GM03348 (cell line): Measurements from ENCODE around the gene TIAM2.

Experiments
- DNase-seq: peaks from one replicate; pipeline ENCODE4 v3.0.0; 2012; ENCODE audit warnings: low spot score

The TIAM2 gene

GRCh38 chr6:155064303-155064702 is 69.2 kb downstream of the TIAM2 start:
- DNase-seq = no peak

DNA sequence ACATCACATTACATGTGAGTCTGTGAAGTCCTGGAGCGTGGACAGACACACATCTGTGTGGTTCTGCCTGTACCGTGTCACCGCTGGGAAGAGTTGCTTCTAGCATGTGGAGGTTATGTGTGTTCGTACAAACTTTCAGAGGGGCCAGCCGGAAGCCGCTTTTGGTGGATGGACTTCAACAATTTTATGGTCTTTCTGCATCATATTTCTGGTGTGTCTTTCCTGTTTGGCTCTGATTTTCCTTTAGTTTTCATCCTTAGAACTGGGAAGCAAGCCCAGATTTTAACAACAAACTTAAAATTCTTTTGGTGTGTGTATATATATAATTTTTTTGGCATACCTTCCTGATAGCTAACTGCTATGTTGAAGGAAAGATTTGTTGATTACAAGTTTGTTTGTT is 71.2 kb downstream of the TIAM2 start:
- DNase-seq = peak; percentile 55

DNA sequence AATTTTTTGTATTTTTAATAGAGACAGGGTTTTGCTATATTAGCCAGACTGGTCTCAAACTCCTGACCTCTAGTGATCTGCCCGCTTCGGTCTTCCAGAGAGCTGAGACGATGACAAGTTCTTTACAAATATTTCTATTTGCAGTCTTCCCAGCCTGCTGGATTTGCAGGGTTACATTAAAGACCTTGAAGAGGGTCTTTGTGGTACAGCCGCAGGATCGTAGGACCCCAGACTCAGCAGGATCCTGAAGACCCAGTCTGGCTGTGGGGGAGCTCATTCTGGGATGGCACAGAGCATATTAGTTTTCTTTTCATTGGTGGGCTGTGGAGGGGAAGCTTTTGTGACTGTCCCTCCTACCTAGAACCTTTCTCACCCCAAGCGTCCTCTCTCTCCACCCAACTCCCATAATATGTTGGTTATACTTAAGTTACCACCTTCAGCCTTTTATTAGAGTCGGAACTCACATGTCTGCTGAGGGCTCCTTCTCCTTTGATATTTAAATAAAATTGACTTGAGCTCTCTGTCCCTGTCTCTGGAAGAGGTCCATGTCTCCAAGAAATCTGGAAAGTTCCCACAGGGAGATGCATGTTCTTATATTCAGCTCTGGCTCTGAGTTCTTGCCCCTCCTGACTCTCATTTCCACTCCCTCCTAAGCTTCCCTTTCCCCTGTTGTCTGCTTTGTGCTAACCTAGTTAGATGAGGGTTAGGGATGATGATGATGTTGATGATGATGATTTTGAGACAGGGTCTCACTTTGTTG is 72.0 kb downstream of the TIAM2 start:
- no peak for DNase-seq

- no peak for DNase-seq
Observed at GRCh38 chr6:155067956-155068615, 73.0 kb downstream of the TIAM2 start.

DNA sequence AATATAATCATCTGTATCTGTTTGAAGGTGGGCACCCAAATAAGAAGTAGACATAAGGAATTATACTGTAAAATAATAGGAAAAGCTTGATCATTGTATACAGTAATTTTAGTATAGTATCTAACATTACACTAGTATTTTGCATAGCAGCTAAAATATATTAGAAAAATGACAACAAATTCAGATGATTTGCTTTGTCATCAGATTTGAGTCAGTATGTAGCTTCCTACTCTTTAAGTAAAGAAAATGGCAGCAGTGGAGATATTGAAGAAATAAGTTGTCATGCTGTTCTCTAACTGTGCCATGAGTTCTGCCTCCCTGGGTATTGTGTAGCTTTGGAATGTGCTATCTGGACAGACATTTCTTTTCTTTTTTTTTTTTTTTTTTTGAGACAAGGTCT is 74.4 kb downstream of the TIAM2 start:
- no peak for DNase-seq

DNA sequence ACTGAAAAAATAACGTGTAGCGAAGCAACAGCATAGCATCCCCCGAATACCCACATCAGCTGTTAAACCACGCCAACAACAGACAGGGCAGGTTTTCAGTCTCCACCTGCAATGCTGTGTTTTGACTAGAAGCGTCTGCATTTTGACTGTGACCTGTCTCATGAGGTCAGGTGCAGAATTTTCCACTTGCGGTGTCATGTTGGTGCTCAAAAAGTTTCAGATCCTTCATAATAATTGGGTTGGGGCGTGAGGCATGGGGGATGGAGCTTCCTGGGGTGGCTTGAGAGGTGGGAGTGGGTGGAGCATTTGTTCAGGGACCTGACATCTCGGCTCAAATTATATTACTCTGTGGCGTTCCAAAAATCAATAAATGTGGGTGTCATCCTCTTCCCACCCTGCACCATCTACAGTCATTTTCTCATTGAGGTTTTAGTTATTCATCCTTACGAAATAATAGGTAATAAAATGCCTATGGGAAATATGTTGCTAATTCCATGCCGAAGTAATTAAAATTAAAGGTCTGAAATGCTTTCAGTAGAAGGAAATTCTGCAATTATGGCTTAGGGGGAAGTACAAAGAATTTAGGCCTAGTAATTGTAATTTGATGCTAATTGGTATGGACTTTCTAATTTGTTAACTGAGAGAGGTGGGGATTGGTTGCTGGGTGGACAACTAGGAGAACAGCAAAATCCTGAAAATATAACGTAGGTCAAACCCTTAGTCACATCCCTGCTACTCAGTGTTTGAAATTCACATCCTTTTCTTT is 81.0 kb downstream of the TIAM2 start:
- no peak for DNase-seq

DNA sequence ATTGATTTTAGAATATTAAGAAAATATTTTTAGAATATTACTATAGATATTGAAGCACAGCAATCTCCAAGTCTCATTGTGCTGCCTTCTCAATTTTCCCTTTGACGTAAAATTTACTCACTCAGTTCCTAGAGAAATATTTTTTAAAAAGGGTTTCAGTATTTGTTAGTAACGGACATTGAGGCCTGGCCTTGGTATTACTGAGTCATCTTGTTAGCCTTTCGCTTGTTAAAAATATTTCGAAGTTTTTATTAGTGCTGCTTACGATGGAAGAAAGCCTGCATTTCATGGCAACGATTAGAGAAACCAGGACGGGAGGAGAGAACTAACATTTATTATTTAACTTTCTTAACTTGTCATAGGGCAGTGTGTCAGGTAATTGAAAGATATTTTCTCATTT is 82.2 kb downstream of the TIAM2 start:
- peak; percentile 59 for DNase-seq

DNA sequence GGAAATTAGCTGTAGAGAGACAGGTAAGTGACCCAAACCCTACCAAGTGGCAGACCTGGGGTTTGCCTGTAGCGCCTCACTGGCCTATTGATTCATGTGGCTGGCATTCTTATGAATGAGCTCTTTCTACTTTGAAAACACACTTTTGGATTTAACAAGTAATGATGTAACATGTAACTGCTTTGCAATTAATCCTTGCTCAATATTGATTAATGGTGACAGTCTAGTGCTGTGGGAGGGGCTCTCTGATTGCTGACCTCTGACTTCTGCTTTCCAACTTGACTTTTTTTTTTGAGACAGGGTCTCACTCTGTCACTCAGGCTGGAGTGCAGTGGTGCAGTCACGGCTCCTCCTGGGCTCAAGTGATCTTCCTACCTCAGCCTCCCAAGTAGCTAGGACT is 82.7 kb downstream of the TIAM2 start:
- peak; percentile 23 for DNase-seq

- peak; percentile 16 for DNase-seq
Observed at GRCh38 chr6:155078331-155078745, 83.2 kb downstream of the TIAM2 start.

DNA sequence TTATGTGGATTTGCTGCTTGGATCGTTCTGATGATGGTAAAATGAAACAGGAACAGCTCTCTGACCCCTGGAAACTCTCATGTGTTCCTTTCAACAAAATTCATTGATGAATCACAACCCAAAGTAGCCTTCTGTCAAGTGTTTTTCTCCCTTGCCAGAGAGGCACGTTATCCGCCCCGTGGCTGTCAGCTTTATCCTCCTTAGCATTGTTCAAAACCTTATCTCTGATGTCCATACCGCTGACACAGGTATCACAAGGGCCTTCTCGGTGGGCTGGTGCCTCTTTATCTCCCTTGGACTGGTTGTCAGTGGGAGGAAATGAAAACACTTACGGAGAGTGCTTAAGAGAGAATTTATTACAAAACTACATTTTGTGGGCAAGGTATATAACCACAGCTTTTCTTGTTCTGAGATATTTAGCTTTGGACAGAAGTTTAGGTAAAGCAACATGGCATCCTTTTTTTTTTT is 84.9 kb downstream of the TIAM2 start:
- no peak for DNase-seq

- no peak for DNase-seq
Observed at GRCh38 chr6:155080881-155081845, 86.0 kb downstream of the TIAM2 start.

GRCh38 chr6:155084431-155085123 is 89.5 kb downstream of the TIAM2 start:
- no peak for DNase-seq

- DNase-seq = no peak
Observed at GRCh38 chr6:155085582-155086257, 90.6 kb downstream of the TIAM2 start.

GRCh38 chr6:155088856-155089255 is 93.7 kb downstream of the TIAM2 start:
- DNase-seq = no peak

- DNase-seq = no peak
Observed at GRCh38 chr6:155089746-155090145, 94.6 kb downstream of the TIAM2 start.

- no peak for DNase-seq
Observed at GRCh38 chr6:155090166-155090565, 95.1 kb downstream of the TIAM2 start.

DNA sequence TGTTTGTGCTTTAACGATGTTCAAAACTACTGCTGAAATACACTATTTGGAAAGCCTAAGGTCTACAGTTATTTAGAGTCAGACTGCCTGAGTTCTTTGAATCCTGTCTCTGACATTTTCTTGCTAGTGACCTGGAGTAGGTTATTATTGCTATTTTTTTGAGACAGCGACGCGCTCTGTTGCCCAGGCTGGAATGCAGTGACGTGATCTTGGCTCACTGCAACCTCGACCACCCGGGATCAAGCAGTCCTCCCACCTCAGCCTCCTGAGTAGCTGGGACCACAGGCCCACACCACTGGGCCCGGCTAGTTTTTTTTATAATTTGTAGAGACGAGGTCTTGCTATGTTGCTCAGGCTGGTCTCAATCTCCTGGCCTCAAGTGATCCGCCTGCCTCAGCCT is 96.6 kb downstream of the TIAM2 start:
- no peak for DNase-seq

DNA sequence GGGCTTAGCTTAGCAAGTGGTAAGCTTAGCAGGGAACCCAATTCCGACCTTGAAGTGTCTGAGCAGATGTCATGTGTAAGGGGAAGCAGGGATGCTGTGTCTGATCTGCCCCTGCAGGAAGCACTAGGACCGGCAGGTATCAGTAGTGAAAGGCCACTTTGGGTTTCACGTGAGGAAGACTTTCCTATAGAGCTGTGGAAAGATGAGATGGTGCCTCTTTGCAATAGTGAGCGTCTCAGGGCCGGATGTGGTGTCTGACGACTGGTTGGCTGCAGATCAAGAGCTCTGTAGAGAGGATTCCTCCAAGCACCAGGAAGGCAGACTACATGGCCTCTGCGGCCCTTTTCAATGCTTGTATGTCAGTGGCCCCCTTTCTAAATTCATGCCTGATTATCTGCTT is 98.3 kb downstream of the TIAM2 start:
- no peak for DNase-seq

GRCh38 chr6:155100087-155100486 is 105.0 kb downstream of the TIAM2 start:
- DNase-seq = no peak

DNA sequence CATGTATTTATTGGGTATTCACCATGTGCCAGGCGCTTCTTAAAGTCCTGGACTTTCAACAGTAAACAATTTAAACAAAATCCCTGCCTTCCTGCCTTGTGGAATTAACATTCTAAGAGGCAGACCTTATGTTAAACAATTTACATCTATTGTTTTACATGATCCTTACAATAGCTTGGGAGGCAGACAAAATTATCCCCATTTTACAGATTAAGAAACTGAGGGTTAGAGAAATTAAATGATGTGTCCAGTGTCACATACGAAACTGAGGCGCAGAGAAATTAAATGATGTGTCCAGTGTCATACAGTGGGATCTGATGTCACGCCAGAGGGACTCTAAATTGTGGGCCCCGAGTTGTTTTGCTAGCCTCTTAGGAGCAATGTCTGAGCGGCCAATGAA is 105.5 kb downstream of the TIAM2 start:
- no peak for DNase-seq
